OCI-LY1 (cell line): Measurements from ENCODE around the gene IP6K3.

ENCODE experiments used
- H2AFZ ChIP-seq: fragments of 200-600 bp; sonication (generic), shearing (Covaris generic); 2 replicates; pipeline ENCODE4 v1.6.0; 2014; ENCODE audit warnings: antibody characterized with exemption, mild to moderate bottlenecking, low read length
- H3F3A ChIP-seq: fragments of 200-600 bp; sonication (generic), shearing (Covaris generic); 2 replicates; pipeline ENCODE4 v1.6.0; 2014; ENCODE audit warnings: mild to moderate bottlenecking, antibody characterized with exemption, low read length, moderate library complexity; ENCODE audit not compliant: insufficient read depth
- H3K27ac ChIP-seq: fragments of 200-600 bp; sonication (generic); 2 replicates; pipeline ENCODE4 v1.5.1; 2014; ENCODE audit warnings: low read length, mixed run types, mild to moderate bottlenecking, low read depth; ENCODE audit not compliant: poor library complexity, severe bottlenecking
- H3K27me3 ChIP-seq: fragments of 200-600 bp; sonication (generic); 2 replicates; pipeline ENCODE4 v1.6.0; 2014; ENCODE audit warnings: antibody characterized with exemption, mild to moderate bottlenecking, low read length, moderate library complexity; ENCODE audit not compliant: insufficient read depth
- H3K36me3 ChIP-seq: fragments of 200-600 bp; sonication (generic); 2 replicates; pipeline ENCODE4 v1.6.1; 2014; ENCODE audit warnings: mild to moderate bottlenecking, antibody characterized with exemption, low read length, moderate library complexity, mixed read lengths; ENCODE audit not compliant: insufficient read depth
- H3K4me1 ChIP-seq: fragments of 200-600 bp; sonication (generic); 2 replicates; pipeline ENCODE4 v1.5.1; 2014; ENCODE audit warnings: mild to moderate bottlenecking, low read length, moderate library complexity; ENCODE audit not compliant: insufficient read depth, severe bottlenecking
- H3K4me2 ChIP-seq: fragments of 200-600 bp; sonication (generic), shearing (Covaris generic); 2 replicates; pipeline ENCODE4 v1.6.1; 2014; ENCODE audit warnings: low read length
- H3K4me3 ChIP-seq: fragments of 200-600 bp; sonication (generic); 2 replicates; pipeline ENCODE4 v1.5.1; 2014; ENCODE audit warnings: low read length, low read depth, mild to moderate bottlenecking, mixed read lengths; ENCODE audit not compliant: poor library complexity, severe bottlenecking
- H3K79me2 ChIP-seq: fragments of 200-600 bp; shearing (Covaris generic); 2 replicates; pipeline ENCODE4 v1.6.1; 2016; ENCODE audit warnings: mixed run types, low read length, mixed read lengths; ENCODE audit not compliant: insufficient read depth
- H3K9ac ChIP-seq: fragments of 200-600 bp; sonication (generic), shearing (Covaris generic); 2 replicates; pipeline ENCODE4 v1.6.1; 2014; ENCODE audit warnings: mild to moderate bottlenecking, low read length, mixed read lengths
- H3K9me2 ChIP-seq: fragments of 200-600 bp; sonication (generic), shearing (Covaris generic); 2 replicates; pipeline ENCODE4 v1.6.1; 2014; ENCODE audit warnings: low read depth, mild to moderate bottlenecking, low read length, mixed read lengths
- H3K9me3 ChIP-seq: fragments of 200-600 bp; shearing (Covaris generic); 2 replicates; pipeline ENCODE4 v1.6.1; 2014; ENCODE audit warnings: low read length, mixed read lengths
- H4K20me1 ChIP-seq: fragments of 200-600 bp; sonication (generic), shearing (Covaris generic); 2 replicates; pipeline ENCODE4 v1.6.0; 2016; ENCODE audit warnings: mild to moderate bottlenecking, low read length; ENCODE audit not compliant: insufficient read depth
- EZH2 ChIP-seq: fragments of 200-600 bp; sonication (generic), shearing (Covaris generic); IDR thresholded peaks from 2 replicates; pipeline ENCODE4 v1.8.0; 2017; ENCODE audit warnings: borderline replicate concordance, mixed run types, mild to moderate bottlenecking, antibody characterized with exemption, low read length, moderate library complexity, mixed read lengths
- TF ChIP-seq, protein P1 (sequence below): fragments of 200-600 bp; sonication (generic), shearing (Covaris generic); IDR thresholded peaks from 2 replicates; pipeline ENCODE4 v1.5.1; 2017; ENCODE audit warnings: mild to moderate bottlenecking, antibody characterized with exemption, low read length, moderate library complexity, mixed read lengths

The IP6K3 gene

DNA sequence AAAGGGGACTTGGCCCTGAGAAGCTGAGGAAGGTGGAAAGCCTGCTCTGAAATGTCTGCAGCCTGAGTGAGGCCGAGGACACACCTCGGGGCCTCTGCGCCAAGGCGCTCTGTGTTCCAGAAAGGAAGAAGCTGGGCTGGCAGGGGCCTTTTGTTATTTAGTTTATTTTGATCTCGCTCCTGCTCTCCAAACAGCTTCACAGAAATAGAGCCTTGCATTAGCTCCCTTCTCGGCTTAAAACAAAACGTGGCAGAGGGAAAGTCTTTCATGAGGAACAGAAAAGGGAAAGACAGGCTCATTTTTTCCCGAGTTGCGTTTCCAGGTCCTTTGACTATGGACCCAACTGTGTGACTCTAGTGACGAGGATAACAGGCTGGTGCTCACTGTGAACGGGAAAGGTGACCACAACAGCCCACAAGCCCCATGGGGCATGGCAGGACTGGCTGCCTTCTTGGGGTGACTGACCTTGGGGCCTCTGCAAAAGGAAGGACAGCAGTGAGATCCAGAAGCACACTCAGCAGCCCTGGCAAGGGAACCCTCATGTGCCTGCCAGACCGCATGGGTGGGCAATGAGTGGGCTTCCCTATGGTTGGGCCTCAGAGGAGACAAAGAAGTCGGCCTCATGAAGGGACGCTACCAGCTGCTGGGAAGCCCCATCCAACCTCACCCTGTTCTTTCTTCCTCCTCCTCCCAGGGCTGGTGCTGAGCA is 23.6 kb upstream of the IP6K3 start:
- no peak overlapping the region for H3K4me3 ChIP-seq
- no peak overlapping the region for H2AFZ ChIP-seq
- H3K4me2 ChIP-seq: no peak overlapping the region
- TF ChIP-seq, protein P1, sequence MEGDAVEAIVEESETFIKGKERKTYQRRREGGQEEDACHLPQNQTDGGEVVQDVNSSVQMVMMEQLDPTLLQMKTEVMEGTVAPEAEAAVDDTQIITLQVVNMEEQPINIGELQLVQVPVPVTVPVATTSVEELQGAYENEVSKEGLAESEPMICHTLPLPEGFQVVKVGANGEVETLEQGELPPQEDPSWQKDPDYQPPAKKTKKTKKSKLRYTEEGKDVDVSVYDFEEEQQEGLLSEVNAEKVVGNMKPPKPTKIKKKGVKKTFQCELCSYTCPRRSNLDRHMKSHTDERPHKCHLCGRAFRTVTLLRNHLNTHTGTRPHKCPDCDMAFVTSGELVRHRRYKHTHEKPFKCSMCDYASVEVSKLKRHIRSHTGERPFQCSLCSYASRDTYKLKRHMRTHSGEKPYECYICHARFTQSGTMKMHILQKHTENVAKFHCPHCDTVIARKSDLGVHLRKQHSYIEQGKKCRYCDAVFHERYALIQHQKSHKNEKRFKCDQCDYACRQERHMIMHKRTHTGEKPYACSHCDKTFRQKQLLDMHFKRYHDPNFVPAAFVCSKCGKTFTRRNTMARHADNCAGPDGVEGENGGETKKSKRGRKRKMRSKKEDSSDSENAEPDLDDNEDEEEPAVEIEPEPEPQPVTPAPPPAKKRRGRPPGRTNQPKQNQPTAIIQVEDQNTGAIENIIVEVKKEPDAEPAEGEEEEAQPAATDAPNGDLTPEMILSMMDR: no peak
- no peak for TF ChIP-seq EZH2
- H4K20me1 ChIP-seq: no peaks in the 10 kb centered on the region
- no peaks in the 10 kb centered on the region for H3K9me2 ChIP-seq
- no peaks in the 10 kb centered on the region for H3K9me3 ChIP-seq
- no peak overlapping the region for H3K27ac ChIP-seq
- H3K27me3 ChIP-seq: no peaks in the 10 kb centered on the region; the same call in 1 of the 2 replicates
- no peak overlapping the region for H3K9ac ChIP-seq
- peaks cover 30% of the 10 kb centered on the region for H3K36me3 ChIP-seq
- H3F3A ChIP-seq: no peaks in the 10 kb centered on the region
- no peaks in the 10 kb centered on the region for H3K79me2 ChIP-seq
- H3K4me1 ChIP-seq: no peaks in the 10 kb centered on the region

GRCh38 chr6:33769248-33769821 is 22.6 kb upstream of the IP6K3 start:
- H3K27ac ChIP-seq: no peak overlapping the region
- no peak overlapping the region for H3K4me3 ChIP-seq
- no peaks in the 10 kb centered on the region for H3K9me3 ChIP-seq
- no peaks in the 10 kb centered on the region for H3F3A ChIP-seq
- no peak for TF ChIP-seq EZH2
- TF ChIP-seq, protein P1: no peak
- H3K79me2 ChIP-seq: no peaks in the 10 kb centered on the region
- no peaks in the 10 kb centered on the region for H3K4me1 ChIP-seq
- no peak overlapping the region for H2AFZ ChIP-seq
- H3K27me3 ChIP-seq: no peaks in the 10 kb centered on the region; the same call in 1 of the 2 replicates
- peaks cover 22% of the 10 kb centered on the region for H3K36me3 ChIP-seq
- H4K20me1 ChIP-seq: no peaks in the 10 kb centered on the region
- H3K9me2 ChIP-seq: no peaks in the 10 kb centered on the region
- no peak overlapping the region for H3K4me2 ChIP-seq
- H3K9ac ChIP-seq: no peak overlapping the region

GRCh38 chr6:33768644-33769120 is 22.0 kb upstream of the IP6K3 start:
- Histone ChIP-seq H3K36me3 (peaks cover 19% of the 10 kb centered on the region), H2AFZ (no peak overlapping the region), H3K79me2 (no peaks in the 10 kb centered on the region), H3K9me2 (no peaks in the 10 kb centered on the region), H3K4me1 (no peaks in the 10 kb centered on the region), H3K4me2 (no peak overlapping the region), H3K9ac (no peak overlapping the region), H3K4me3 (no peak overlapping the region), H3K9me3 (no peaks in the 10 kb centered on the region), H3F3A (no peaks in the 10 kb centered on the region), H3K27ac (no peak overlapping the region), H4K20me1 (no peaks in the 10 kb centered on the region), H3K27me3 (no peaks in the 10 kb centered on the region; the same call in 1 of the 2 replicates)
- TF ChIP-seq, protein P1: peak; percentile 83
- TF ChIP-seq EZH2: no peak
